BLaER1 treated with 17β-estradiol and CSF1 and Interleukin-3, amounts not matched to agents 10 nM and 100 nM (cell line): ENCODE measurements around the gene ZNF222.

Experiments used
- H3K27ac ChIP-seq, 11 experiments: shearing (Covaris generic); formaldehyde crosslinking; 2 replicates each; pipeline ENCODE4 v1.8.1; 2022
- H3K27me3 ChIP-seq, 11 experiments: shearing (Covaris generic); formaldehyde crosslinking; 2 replicates each; pipeline ENCODE4 v1.8.1; 2022
- H3K36me3 ChIP-seq, 11 experiments: shearing (Covaris generic); formaldehyde crosslinking; 2 replicates each; pipeline ENCODE4 v1.8.1; 2022
- H3K4me1 ChIP-seq, 10 experiments: shearing (Covaris generic); formaldehyde crosslinking; 2 replicates each; pipeline ENCODE4 v1.8.1; 2022
- H3K4me2 ChIP-seq, 11 experiments: shearing (Covaris generic); formaldehyde crosslinking; 2 replicates each; pipeline ENCODE4 v1.8.1; 2022
- H3K4me3 ChIP-seq, 10 experiments: shearing (Covaris generic); formaldehyde crosslinking; 2 replicates each; pipeline ENCODE4 v1.8.1; 2022
- H3K9ac ChIP-seq, 11 experiments: shearing (Covaris generic); formaldehyde crosslinking; 2 replicates each; pipeline ENCODE4 v1.8.1; 2022
- H3K9me3 ChIP-seq, 11 experiments: shearing (Covaris generic); formaldehyde crosslinking; replicated peaks in 1 of 11; 2 replicates each; pipeline ENCODE4 v1.8.1; 2022
- H4K20me1 ChIP-seq, 11 experiments: shearing (Covaris generic); formaldehyde crosslinking; 2 replicates each; pipeline ENCODE4 v1.8.1; 2022
- Cebpa-rat ChIP-seq, 11 experiments: shearing (Covaris generic); IDR thresholded peaks; 2 replicates each; pipeline ENCODE4 v1.8.1; 2022

ZNF222 gene

DNA sequence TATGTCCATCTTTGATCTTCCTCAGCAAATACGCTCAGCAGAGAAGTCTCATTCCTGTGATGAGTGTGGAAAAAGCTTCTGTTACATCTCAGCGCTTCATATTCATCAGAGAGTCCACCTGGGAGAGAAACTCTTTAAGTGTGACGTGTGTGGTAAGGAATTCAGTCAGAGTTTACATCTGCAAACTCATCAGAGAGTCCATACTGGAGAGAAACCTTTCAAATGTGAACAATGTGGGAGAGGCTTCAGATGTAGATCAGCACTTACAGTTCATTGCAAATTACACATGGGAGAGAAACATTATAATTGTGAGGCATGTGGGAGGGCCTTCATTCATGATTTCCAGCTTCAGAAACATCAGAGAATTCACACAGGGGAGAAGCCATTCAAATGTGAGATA is 41.1 kb downstream of the ZNF222 start:
- Histone ChIP-seq H3K27me3 (no peaks in the 10 kb centered on the region), H3K36me3 (peaks cover 59 to 78% (median 73%) of the 10 kb centered on the region in 11 experiments), H3K27ac (no peak overlapping the region), H3K4me1 (peaks cover 0 to 4% (median 2%) of the 10 kb centered on the region in 10 experiments; a peak in 8 of 20 replicates), H4K20me1 (no peaks in the 10 kb centered on the region), H3K9ac (no peak overlapping the region), H3K9me3 (peaks cover 73 to 99% (median 88%) of the 10 kb centered on the region in 11 experiments), H3K4me2 (no peak overlapping the region), H3K4me3 (peak overlapping the region in 6 of 10 experiments; percentile 4 to 39 (median 27); a peak in 7 of 20 replicates)
- TF ChIP-seq Cebpa-rat (IDR thresholded peaks at IDR 0.05), result no peak

DNA sequence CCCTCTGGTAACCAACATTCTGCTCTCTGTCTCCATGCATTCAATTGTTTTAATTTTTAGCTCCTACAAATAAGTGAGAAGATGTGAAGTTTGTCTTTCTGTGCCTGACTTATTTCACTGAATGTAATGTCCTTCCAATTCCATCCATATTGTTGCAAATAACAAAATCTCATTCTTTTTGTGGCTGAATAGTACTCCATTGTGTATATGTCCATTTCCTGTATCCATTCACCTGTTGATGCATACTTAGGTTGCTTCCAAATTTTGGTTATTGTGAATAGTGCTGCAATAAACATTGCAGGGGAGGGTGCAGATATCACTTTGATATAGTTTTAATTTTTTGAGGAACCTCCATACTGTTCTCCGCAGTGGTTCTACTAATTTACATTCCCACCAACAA is 44.2 kb downstream of the ZNF222 start:
- Histone ChIP-seq H3K27me3 (no peaks in the 10 kb centered on the region), H3K4me1 (peaks cover 9 to 19% (median 17%) of the 10 kb centered on the region in 10 experiments), H3K9ac (no peak overlapping the region), H3K4me3 (no peak overlapping the region), H3K4me2 (no peak overlapping the region), H3K27ac (no peak overlapping the region), H4K20me1 (no peaks in the 10 kb centered on the region), H3K9me3 (peaks cover 63 to 73% (median 72%) of the 10 kb centered on the region in 11 experiments), H3K36me3 (peaks cover 38 to 47% (median 41%) of the 10 kb centered on the region in 11 experiments)
- no peak for TF ChIP-seq Cebpa-rat (IDR thresholded peaks at IDR 0.05)

DNA sequence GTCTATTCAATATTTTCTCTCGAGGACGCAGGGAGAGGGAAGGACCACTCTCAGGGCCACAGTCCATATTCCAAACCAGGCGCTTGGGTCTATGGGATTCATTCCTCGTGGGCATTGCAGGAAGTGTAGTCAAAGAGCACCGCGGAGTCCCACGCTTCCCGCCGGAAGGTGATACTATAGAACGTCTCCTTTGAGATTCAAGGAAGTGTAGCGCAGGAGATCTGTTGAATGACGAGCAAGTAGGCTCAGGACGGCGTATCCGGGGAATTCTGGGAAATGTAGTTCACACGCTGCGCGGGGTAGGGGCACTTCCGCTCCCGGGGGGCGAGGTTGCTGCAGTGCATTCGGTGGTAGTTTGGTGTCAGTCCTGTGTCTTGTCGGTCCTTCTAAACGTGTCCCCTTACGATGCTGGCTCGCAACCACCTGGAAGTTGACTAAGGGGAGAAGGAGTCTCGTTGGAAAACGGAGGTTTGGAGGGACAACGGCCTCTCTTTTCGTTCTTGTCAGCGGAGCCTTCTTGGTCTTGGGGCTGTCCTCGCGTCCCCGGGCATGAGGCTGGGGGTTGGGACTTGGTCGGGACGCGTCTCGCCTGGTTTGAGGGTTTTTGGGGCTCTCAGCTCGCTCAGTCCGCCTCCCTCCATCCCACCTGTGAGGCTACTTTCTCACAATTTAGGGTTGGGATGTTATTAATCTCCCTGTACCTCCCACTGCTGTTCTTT is 46.8 kb downstream of the ZNF222 start, which contains the start of gene ZNF284:
Gene ZNF284, plus strand, starts transcription at position 336 of the 719 bp plus-strand sequence. CDS start 4,231 bp downstream, outside the sequence.
- Histone ChIP-seq H3K27me3 (no peaks in the 10 kb centered on the region), H3K36me3 (peaks cover 19 to 32% (median 27%) of the 10 kb centered on the region in 11 experiments), H4K20me1 (no peaks in the 10 kb centered on the region), H3K27ac (peak within 1 kb of the TSS; percentile 5 to 80 (median 63); a peak in 20 of 22 replicates), H3K4me3 (peak within 1 kb of the TSS; percentile 69 to 85 (median 78)), H3K9me3 (peaks cover 38 to 52% (median 46%) of the 10 kb centered on the region in 11 experiments), H3K4me1 (peaks cover 9 to 19% (median 17%) of the 10 kb centered on the region in 10 experiments), H3K9ac (peak within 1 kb of the TSS; percentile 56 to 82 (median 78)), H3K4me2 (peak within 1 kb of the TSS; percentile 87 to 98 (median 96))
- no peak for TF ChIP-seq Cebpa-rat (IDR thresholded peaks at IDR 0.05)

DNA sequence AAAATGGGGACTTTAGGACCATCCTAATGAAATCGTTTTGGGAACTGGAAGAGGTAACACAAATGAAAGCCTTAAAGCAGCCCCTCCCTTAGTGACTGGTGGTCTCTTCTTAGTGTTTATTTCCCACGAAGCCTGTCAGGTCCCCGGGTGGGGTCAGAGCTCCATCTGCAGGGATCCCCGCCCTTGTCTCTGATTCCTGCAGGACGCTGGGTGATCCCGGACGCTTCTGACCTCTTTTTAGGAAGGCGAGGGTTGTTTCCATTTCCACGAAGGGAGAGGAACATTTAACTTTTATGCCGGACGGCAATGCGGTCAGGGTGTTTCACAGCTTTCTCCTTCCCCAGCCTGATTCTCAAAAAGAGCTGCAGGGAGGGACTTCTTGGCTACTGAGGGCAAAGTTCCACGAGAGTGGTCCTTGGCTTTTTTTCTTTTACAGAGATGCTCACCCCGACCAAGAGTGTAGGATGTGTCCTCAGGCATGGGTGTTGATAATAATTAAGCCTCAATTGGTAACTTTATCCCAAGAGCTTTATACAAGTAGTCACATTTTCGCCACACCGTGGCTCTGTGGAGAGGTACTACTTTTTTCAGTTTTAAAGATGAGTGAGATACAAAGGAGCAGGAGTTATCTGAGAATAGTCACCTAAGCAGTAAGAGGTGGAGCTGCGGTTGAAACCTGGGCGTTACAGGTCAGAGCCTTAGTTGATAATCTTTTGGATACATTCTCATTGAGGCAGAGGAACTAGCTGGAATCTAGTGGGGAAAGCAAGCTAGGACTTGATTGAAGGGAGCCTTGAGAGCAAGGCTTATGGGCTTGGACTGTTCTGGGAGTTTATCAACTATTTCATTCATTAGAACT is 47.6 kb downstream of the ZNF222 start:
- H3K27ac ChIP-seq, result peak overlapping the region in 9 of 11 experiments; percentile 25 to 80 (median 63); a peak in 12 of 22 replicates
- TF ChIP-seq Cebpa-rat (IDR thresholded peaks at IDR 0.05), result no peak
- H3K27me3 ChIP-seq, result no peaks in the 10 kb centered on the region
- H3K9me3 ChIP-seq, result peaks cover 30 to 44% (median 38%) of the 10 kb centered on the region in 11 experiments
- peak overlapping the region; percentile 69 to 85 (median 78) for H3K4me3 ChIP-seq
- peak overlapping the region; percentile 87 to 98 (median 96) for H3K4me2 ChIP-seq
- peak overlapping the region; percentile 56 to 82 (median 78) for H3K9ac ChIP-seq
- H4K20me1 ChIP-seq, result no peaks in the 10 kb centered on the region
- peaks cover 9 to 19% (median 17%) of the 10 kb centered on the region in 10 experiments for H3K4me1 ChIP-seq
- H3K36me3 ChIP-seq, result peaks cover 19 to 32% (median 27%) of the 10 kb centered on the region in 11 experiments

DNA sequence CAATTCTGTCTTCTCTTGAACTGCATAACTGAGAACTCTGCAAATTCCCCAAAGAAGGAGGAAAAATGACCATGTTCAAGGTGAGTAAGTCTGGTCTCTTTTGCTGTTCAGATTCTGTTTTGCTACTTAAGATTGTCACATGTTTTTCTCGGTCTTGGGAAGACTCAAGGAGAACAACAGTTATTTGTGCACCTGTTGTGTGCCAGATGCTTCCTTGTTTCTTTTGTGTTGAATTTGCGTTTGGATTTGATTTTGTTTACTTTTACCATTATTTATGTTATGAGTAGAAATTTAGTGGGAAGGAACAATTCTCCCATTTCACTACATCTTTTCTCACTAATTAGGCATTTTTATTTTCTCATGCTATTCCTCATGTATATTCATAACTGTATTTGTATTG is 51.1 kb downstream of the ZNF222 start:
- H3K9me3 ChIP-seq, result peaks cover 0 to 9% (median 2%) of the 10 kb centered on the region in 11 experiments; a peak in 16 of 22 replicates
- peaks cover 40 to 57% (median 46%) of the 10 kb centered on the region in 11 experiments for H3K36me3 ChIP-seq
- no peak overlapping the region for H3K9ac ChIP-seq
- no peaks in the 10 kb centered on the region for H4K20me1 ChIP-seq
- peaks cover 9 to 16% (median 15%) of the 10 kb centered on the region in 10 experiments for H3K4me1 ChIP-seq
- no peak overlapping the region for H3K4me2 ChIP-seq
- H3K4me3 ChIP-seq, result no peak overlapping the region
- no peak for TF ChIP-seq Cebpa-rat (IDR thresholded peaks at IDR 0.05)
- no peaks in the 10 kb centered on the region for H3K27me3 ChIP-seq
- no peak overlapping the region for H3K27ac ChIP-seq
